Endothelial cell of umbilical vein (primary cell): ENCODE results near the gene UCHL1. TPM values are rescaled to one million over a fixed set of nuclear protein-coding genes. Genes with fewer than 3 reads are reported as not detected.

Experiments
- BruUV-seq: library from RNA; stranded (reverse); fragments of 400-500 nt; replicated peaks from 2 replicates; lab custom pipeline; 2021; lab: Mats Ljungman, UMichigan
- CTCF ChIA-PET: fragments of 300-600, 350-600 bp; sonication (Branson Sonifier 250); formaldehyde crosslinking; loops from one replicate; lab custom pipeline; 2021; ENCODE audit warnings: antibody characterized with exemption, inconsistent platforms; lab: Charles Lee
- POLR2A ChIA-PET: fragments of 300-600, 350-600 bp; sonication (Branson Sonifier 250); formaldehyde crosslinking; loops from one replicate; lab custom pipeline; 2021; ENCODE audit warnings: antibody characterized with exemption, inconsistent platforms; lab: Charles Lee
- DNase-seq: peaks from one replicate; pipeline ENCODE4 v3.0.0-alpha.2; 2011; ENCODE audit warnings: low read depth, low spot score
- FAIRE-seq: peaks from 2 replicates; lab custom pipeline; 2011; peaks lifted over from hg19 to GRCh38; lab: Jason Lieb, UNC
- H2AFZ ChIP-seq: 2 replicates; pipeline ENCODE4 v1.6.0; 2012; ENCODE audit warnings: low read depth, low read length, control low read depth, inconsistent platforms
- H3K27ac ChIP-seq: 2 replicates; pipeline ENCODE4 v1.5.1; 2011; ENCODE audit warnings: low read depth, mild to moderate bottlenecking, control low read depth, low read length, moderate library complexity; ENCODE audit not compliant: insufficient read depth
- H3K27me3 ChIP-seq, 2 experiments: 2 replicates each; pipeline versions ENCODE4 v1.6.0 to v1.6.1; 2011; ENCODE audit warnings: low read length in 2 of 2, mixed read lengths in 1 of 2; ENCODE audit not compliant: control insufficient read depth in 2 of 2, insufficient read depth in 2 of 2
- H3K36me3 ChIP-seq, 2 experiments: 2 replicates in 1 of 2; 3 replicates in 1 of 2; pipeline ENCODE4 v1.5.1; 2011; ENCODE audit warnings: low read length in 2 of 2, mild to moderate bottlenecking in 1 of 2, moderate library complexity in 1 of 2; ENCODE audit not compliant: control insufficient read depth in 2 of 2, insufficient read depth in 2 of 2; ENCODE audit errors: extremely low read depth in 1 of 2
- H3K4me1 ChIP-seq: 3 replicates; pipeline ENCODE4 v1.5.1; 2011; ENCODE audit warnings: mild to moderate bottlenecking, low read length; ENCODE audit not compliant: control insufficient read depth, insufficient read depth; ENCODE audit errors: extremely low read depth
- H3K4me2 ChIP-seq: 2 replicates; pipeline ENCODE4 v1.6.1; 2011; ENCODE audit warnings: low read length, control low read depth, mixed read lengths; ENCODE audit not compliant: insufficient read depth
- H3K4me3 ChIP-seq, 3 experiments: fragments of 200-600 bp in 1 of 3; sonication (generic), shearing (Covaris generic) in 1 of 3; replicated peaks in 1 of 3; 2 replicates each; pipeline ENCODE4 v1.5.1; 2011 to 2016; ENCODE audit warnings: control low read depth in 3 of 3, low read length in 3 of 3, mild to moderate bottlenecking in 2 of 3, inconsistent platforms in 1 of 3, low read depth in 1 of 3, moderate library complexity in 1 of 3; ENCODE audit not compliant: insufficient read depth in 1 of 3
- H3K79me2 ChIP-seq: 2 replicates; pipeline ENCODE4 v1.6.0; 2012; ENCODE audit warnings: low read length, inconsistent platforms; ENCODE audit not compliant: control insufficient read depth, insufficient read depth
- H3K9ac ChIP-seq: replicated peaks from 2 replicates; pipeline ENCODE3; 2011; ENCODE audit warnings: low read length, control low read depth; ENCODE audit not compliant: insufficient read depth; ENCODE audit errors: extremely low read depth
- H3K9me1 ChIP-seq: replicated peaks from 3 replicates; pipeline ENCODE4 v1.6.0; 2011; ENCODE audit warnings: mild to moderate bottlenecking, low read length; ENCODE audit not compliant: control insufficient read depth, insufficient read depth; ENCODE audit errors: extremely low read depth
- H3K9me3 ChIP-seq: replicated peaks from 2 replicates; pipeline ENCODE4 v1.5.1; 2012; ENCODE audit warnings: low read length, inconsistent platforms; ENCODE audit not compliant: control insufficient read depth, insufficient read depth
- H4K20me1 ChIP-seq: replicated peaks from 2 replicates; pipeline ENCODE3; 2011; ENCODE audit warnings: mild to moderate bottlenecking, low read length; ENCODE audit not compliant: control insufficient read depth, insufficient read depth; ENCODE audit errors: extremely low read depth
- EZH2 ChIP-seq: IDR thresholded peaks from 2 replicates; pipeline ENCODE4 v1.6.1; 2012; ENCODE audit warnings: borderline replicate concordance, low read depth, mild to moderate bottlenecking, moderate library complexity, low read length, inconsistent platforms; ENCODE audit not compliant: severe bottlenecking
- FOS ChIP-seq: IDR thresholded peaks from 2 replicates; pipeline ENCODE4 v1.6.1; 2011; ENCODE audit warnings: mild to moderate bottlenecking, low read length, moderate library complexity, borderline replicate concordance; ENCODE audit not compliant: insufficient read depth
- GATA2 ChIP-seq: IDR thresholded peaks from 2 replicates; pipeline ENCODE4 v1.7.0; 2011; ENCODE audit warnings: low read depth, mild to moderate bottlenecking, moderate library complexity, mixed read lengths, low read length; ENCODE audit not compliant: insufficient read length, insufficient read depth
- JUN ChIP-seq: IDR thresholded peaks from 2 replicates; pipeline ENCODE4 v1.6.1; 2011; ENCODE audit warnings: borderline replicate concordance, low read depth; ENCODE audit not compliant: insufficient read length, insufficient read depth
- MYC ChIP-seq: IDR thresholded peaks from one replicate; pipeline ENCODE4 v1.6.1; 2011; ENCODE audit warnings: mild to moderate bottlenecking, low read depth, low read length
- POLR2A ChIP-seq: IDR thresholded peaks from 2 replicates; pipeline ENCODE4 v1.6.1; 2012; ENCODE audit warnings: low read depth, mild to moderate bottlenecking, control low read depth, low read length
- POLR2AphosphoS5 ChIP-seq: IDR thresholded peaks from 2 replicates; pipeline ENCODE4 v1.6.1; 2012; ENCODE audit warnings: low read depth, mild to moderate bottlenecking, control low read depth, low read length, moderate library complexity; ENCODE audit not compliant: insufficient read depth
- dilution Hi-C: fragments of 300-500 bp; cut with MboI; formaldehyde crosslinking; loops from one replicate; pipeline ENCODE4 v1.15.0; 2019; ENCODE audit warnings: low sequenced_read_pairs; ENCODE audit not compliant: extremely low pct_ligation_motif_present
- intact Hi-C: fragments of 100-400 bp; cut with micrococcal nuclease; formaldehyde crosslinking; loops from one replicate; pipeline ENCODE4 v1.10.0; 2022
- polyA plus RNA-seq, 4 experiments: library from polyadenylated mRNA; depleted of rRNA in 3 of 4; stranded (reverse) in 3 of 4; unstranded in 1 of 4; fragments of >200 nt; gene quantifications; 2 replicates each; pipeline versions ENCODE4 v1.2.1 to v1.2.3, GENCODE V29; 2011 to 2012; ENCODE audit warnings: missing spikeins in 1 of 4
- total RNA-seq: library from RNA; stranded (reverse); gene quantifications from 2 replicates; pipeline ENCODE4 v1.2.3, GENCODE V29; 2021
- TF ChIP-seq, protein P1 (sequence below): IDR thresholded peaks from 2 replicates; pipeline ENCODE4 v1.6.1; 2011; ENCODE audit not compliant: insufficient read depth, insufficient read length
- TF ChIP-seq, protein P2 (sequence below), 2 donors: IDR thresholded peaks; 1 replicate in 1 of 2; 2 replicates in 1 of 2; pipeline ENCODE4 v1.5.1; 2011; ENCODE audit warnings: low read length in 2 of 2, mild to moderate bottlenecking in 2 of 2, moderate library complexity in 2 of 2, control low read depth in 1 of 2, inconsistent platforms in 1 of 2, low read depth in 1 of 2; ENCODE audit not compliant: insufficient read depth in 1 of 2; ENCODE audit errors: extremely low read depth in 1 of 2

The UCHL1 gene
- total and polyA plus RNA-seq, 2 donors (not counting 3 experiments of a cell fraction or from before 2014, with no cell fraction given), result 501 to 1,128 TPM

DNA sequence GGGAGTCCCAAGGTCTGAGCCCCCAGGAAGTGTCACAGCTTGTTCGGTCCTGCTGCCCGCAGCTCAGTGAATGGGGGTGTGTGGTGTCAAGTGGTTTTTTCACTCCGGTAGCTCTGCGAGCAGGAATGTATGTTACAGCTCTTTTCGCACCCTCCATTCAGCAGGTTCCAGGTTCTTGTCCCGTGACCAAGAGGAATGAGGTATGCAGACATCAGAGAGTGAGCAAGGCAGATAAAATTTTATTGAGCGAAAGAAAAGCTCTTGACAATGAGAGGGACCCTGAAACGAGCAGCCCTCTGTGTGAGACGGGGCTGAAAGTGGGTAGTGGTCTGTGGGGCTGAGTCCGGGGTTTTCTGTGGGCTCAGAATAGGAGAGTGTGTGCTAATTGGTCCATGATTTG, 31.5 kb downstream of the UCHL1 start:
- ChIA-PET CTCF (interaction anchor here (1.8 to 2.2 kb wide), 2 partner anchors 356 to 374 kb away, joined by 9 to 10 read pairs; no protein-coding TSS in a partner anchor), POLR2A (no interaction called here)
- H2AFZ ChIP-seq, result no peak overlapping the region
- peaks cover 0 to 4% of the 10 kb centered on the region in 2 experiments for H3K27me3 ChIP-seq
- H3K4me1 ChIP-seq, result peaks cover 2% of the 10 kb centered on the region
- no peaks in the 10 kb centered on the region for H3K9me1 ChIP-seq
- no peaks in the 10 kb centered on the region for H3K36me3 ChIP-seq
- dilution Hi-C loops (no loop called here), intact Hi-C loops (no loop called here)
- no peaks in the 10 kb centered on the region for H4K20me1 ChIP-seq
- TF ChIP-seq POLR2AphosphoS5 (no peak), EZH2 (no peak), GATA2 (no peak), FOS (no peak), POLR2A (no peak), MYC (no peak), JUN (no peak)
- TF ChIP-seq, protein P1, sequence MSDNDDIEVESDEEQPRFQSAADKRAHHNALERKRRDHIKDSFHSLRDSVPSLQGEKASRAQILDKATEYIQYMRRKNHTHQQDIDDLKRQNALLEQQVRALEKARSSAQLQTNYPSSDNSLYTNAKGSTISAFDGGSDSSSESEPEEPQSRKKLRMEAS, result no peak
- TF ChIP-seq, protein P2, sequence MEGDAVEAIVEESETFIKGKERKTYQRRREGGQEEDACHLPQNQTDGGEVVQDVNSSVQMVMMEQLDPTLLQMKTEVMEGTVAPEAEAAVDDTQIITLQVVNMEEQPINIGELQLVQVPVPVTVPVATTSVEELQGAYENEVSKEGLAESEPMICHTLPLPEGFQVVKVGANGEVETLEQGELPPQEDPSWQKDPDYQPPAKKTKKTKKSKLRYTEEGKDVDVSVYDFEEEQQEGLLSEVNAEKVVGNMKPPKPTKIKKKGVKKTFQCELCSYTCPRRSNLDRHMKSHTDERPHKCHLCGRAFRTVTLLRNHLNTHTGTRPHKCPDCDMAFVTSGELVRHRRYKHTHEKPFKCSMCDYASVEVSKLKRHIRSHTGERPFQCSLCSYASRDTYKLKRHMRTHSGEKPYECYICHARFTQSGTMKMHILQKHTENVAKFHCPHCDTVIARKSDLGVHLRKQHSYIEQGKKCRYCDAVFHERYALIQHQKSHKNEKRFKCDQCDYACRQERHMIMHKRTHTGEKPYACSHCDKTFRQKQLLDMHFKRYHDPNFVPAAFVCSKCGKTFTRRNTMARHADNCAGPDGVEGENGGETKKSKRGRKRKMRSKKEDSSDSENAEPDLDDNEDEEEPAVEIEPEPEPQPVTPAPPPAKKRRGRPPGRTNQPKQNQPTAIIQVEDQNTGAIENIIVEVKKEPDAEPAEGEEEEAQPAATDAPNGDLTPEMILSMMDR (IDR thresholded peaks at IDR 0.05; ENCODE audit: extremely low read depth in 1 of 2, insufficient read depth in 1 of 2, low read depth in 1 of 2, low read length in 2 of 2), result no peak
- H3K4me3 ChIP-seq, result no peak overlapping the region
- H3K27ac ChIP-seq, result no peak overlapping the region
- no peak overlapping the region for H3K9ac ChIP-seq
- DNase-seq (no peak), FAIRE-seq (no peak)
- no peaks in the 10 kb centered on the region for H3K79me2 ChIP-seq
- H3K9me3 ChIP-seq, result no peaks in the 10 kb centered on the region
- BruUV-seq, result no TSS peak
- H3K4me2 ChIP-seq, result no peak overlapping the region
